Measurements from ENCODE around the gene SPAG9.

GRCh38 chr17:51118330-51119195 is 2.1 kb downstream of the SPAG9 start:
- TF ChIP-seq, protein P1, sequence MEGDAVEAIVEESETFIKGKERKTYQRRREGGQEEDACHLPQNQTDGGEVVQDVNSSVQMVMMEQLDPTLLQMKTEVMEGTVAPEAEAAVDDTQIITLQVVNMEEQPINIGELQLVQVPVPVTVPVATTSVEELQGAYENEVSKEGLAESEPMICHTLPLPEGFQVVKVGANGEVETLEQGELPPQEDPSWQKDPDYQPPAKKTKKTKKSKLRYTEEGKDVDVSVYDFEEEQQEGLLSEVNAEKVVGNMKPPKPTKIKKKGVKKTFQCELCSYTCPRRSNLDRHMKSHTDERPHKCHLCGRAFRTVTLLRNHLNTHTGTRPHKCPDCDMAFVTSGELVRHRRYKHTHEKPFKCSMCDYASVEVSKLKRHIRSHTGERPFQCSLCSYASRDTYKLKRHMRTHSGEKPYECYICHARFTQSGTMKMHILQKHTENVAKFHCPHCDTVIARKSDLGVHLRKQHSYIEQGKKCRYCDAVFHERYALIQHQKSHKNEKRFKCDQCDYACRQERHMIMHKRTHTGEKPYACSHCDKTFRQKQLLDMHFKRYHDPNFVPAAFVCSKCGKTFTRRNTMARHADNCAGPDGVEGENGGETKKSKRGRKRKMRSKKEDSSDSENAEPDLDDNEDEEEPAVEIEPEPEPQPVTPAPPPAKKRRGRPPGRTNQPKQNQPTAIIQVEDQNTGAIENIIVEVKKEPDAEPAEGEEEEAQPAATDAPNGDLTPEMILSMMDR (IDR thresholded peaks at IDR 0.05; ENCODE audit: poor library complexity) = no peak
- TF ChIP-seq EZH2 (IDR thresholded peaks at IDR 0.05; ENCODE audit: borderline replicate concordance) = no peak

All from hepatocyte (in vitro differentiated cells).